ENCODE data around the gene MTG2. TPM values are rescaled to one million over a fixed set of nuclear protein-coding genes. Genes with fewer than 3 reads are reported as not detected.

Gene MTG2
- polyA plus RNA-seq, 1 of the 3 experiments (the other 2 are of a cell fraction) = 42.9 TPM

GRCh38 chr20:62206388-62206775, 23.6 kb downstream of the MTG2 start:
- DNase-seq = no peak
- no peak overlapping the region for H3K27ac ChIP-seq (ENCODE audit: low read depth in 2 of 2, low read length in 1 of 2)
- H3K4me2 ChIP-seq = no peak overlapping the region
- ChIA-PET POLR2A (no interaction called here), CTCF (interaction anchor here (0.7 kb wide), 1 partner anchor 585 kb away, joined by 3 read pairs; no protein-coding TSS in a partner anchor)
- TF ChIP-seq MAX (IDR thresholded peaks at IDR 0.05; ENCODE audit: low read depth) (no peak), NFIC (IDR thresholded peaks at IDR 0.05; ENCODE audit: borderline replicate concordance) (no peak), REST (IDR thresholded peaks at IDR 0.05; ENCODE audit: low read depth, low read length) (no peak), FOSL2 (IDR thresholded peaks at IDR 0.05; ENCODE audit: borderline replicate concordance, low read depth) (no peak), RXRA (IDR thresholded peaks at IDR 0.05; ENCODE audit: borderline replicate concordance, low read depth) (no peak), MEF2A (IDR thresholded peaks at IDR 0.05; ENCODE audit: borderline replicate concordance, low read depth) (no peak), USF2 (IDR thresholded peaks at IDR 0.05; ENCODE audit: borderline replicate concordance, low read depth, low read length) (no peak), EP300 (IDR thresholded peaks at IDR 0.05; ENCODE audit: borderline replicate concordance in 1 of 2, low read depth in 1 of 2, low read length in 1 of 2) (no peak)
- no peaks in the 10 kb centered on the region for H3F3A ChIP-seq (replicated peaks; ENCODE audit: insufficient read depth)
- H4K20me1 ChIP-seq (ENCODE audit: insufficient read depth) = no peaks in the 10 kb centered on the region
- H2AFZ ChIP-seq (ENCODE audit: low read depth) = no peak overlapping the region
- H3K79me2 ChIP-seq (ENCODE audit: insufficient read depth) = no peaks in the 10 kb centered on the region
- H3K4me3 ChIP-seq (ENCODE audit: low read depth in 2 of 2, low read length in 1 of 2) = no peak overlapping the region
- no peaks in the 10 kb centered on the region for H3K27me3 ChIP-seq (ENCODE audit: insufficient read depth)
- H3K4me1 ChIP-seq (ENCODE audit: control insufficient read depth in 1 of 2, insufficient read depth in 2 of 2, low read depth in 1 of 2, low read length in 1 of 2) = peaks cover 0 to 7% of the 10 kb centered on the region in 2 experiments; a peak in 2 of 4 replicates
- no peak overlapping the region for H3K9ac ChIP-seq
- H3K36me3 ChIP-seq (replicated peaks in 1 of 2; ENCODE audit: control insufficient read depth in 1 of 2, insufficient read depth in 2 of 2, low read length in 1 of 2) = peaks cover 0 to 11% of the 10 kb centered on the region in 2 experiments
- H3K9me3 ChIP-seq = no peaks in the 10 kb centered on the region
- H3K9me2 ChIP-seq = no peaks in the 10 kb centered on the region
- 87% methylated on average over 16 of the region's 17 CpGs for WGBS (ENCODE audit: low lambda C conversion rate)

GRCh38 chr20:62208061-62208794, 25.4 kb downstream of the MTG2 start:
- peaks cover 0 to 3% of the 10 kb centered on the region in 2 experiments for H3K36me3 ChIP-seq (replicated peaks in 1 of 2; ENCODE audit: control insufficient read depth in 1 of 2, insufficient read depth in 2 of 2, low read length in 1 of 2)
- 85% methylated on average over 17 of the region's 19 CpGs for WGBS (ENCODE audit: low lambda C conversion rate)
- no peak overlapping the region for H3K9ac ChIP-seq
- H3K9me3 ChIP-seq = no peaks in the 10 kb centered on the region
- H4K20me1 ChIP-seq (ENCODE audit: insufficient read depth) = no peaks in the 10 kb centered on the region
- H3K9me2 ChIP-seq = no peaks in the 10 kb centered on the region
- H3K27me3 ChIP-seq (ENCODE audit: insufficient read depth) = no peaks in the 10 kb centered on the region
- H3K4me2 ChIP-seq = no peak overlapping the region
- TF ChIP-seq JUND (IDR thresholded peaks at IDR 0.05) = no peak
- no peak for TF ChIP-seq USF1 (IDR thresholded peaks at IDR 0.05; ENCODE audit: borderline replicate concordance, low read depth)
- no peak for TF ChIP-seq RXRA (IDR thresholded peaks at IDR 0.05; ENCODE audit: borderline replicate concordance, low read depth)
- no peak for TF ChIP-seq GATA2 (CRISPR knock-in tag; IDR thresholded peaks at IDR 0.05)
- TF ChIP-seq TAF1 (IDR thresholded peaks at IDR 0.05; ENCODE audit: borderline replicate concordance, low read depth, low read length) = no peak
- no peak for TF ChIP-seq CHD2 (IDR thresholded peaks at IDR 0.05; ENCODE audit: low read length, partially characterized antibody)
- TF ChIP-seq MAX (IDR thresholded peaks at IDR 0.05; ENCODE audit: low read depth) = no peak
- no peak for TF ChIP-seq MEF2A (IDR thresholded peaks at IDR 0.05; ENCODE audit: borderline replicate concordance, low read depth)
- TF ChIP-seq RAD21 (IDR thresholded peaks at IDR 0.05; ENCODE audit: low read length) = no peak
- no peak for TF ChIP-seq EP300 (IDR thresholded peaks at IDR 0.05; ENCODE audit: borderline replicate concordance in 1 of 2, low read depth in 1 of 2, low read length in 1 of 2)
- no peak for TF ChIP-seq SIN3A (IDR thresholded peaks at IDR 0.05; ENCODE audit: borderline replicate concordance, low read depth, low read length)
- no peak for TF ChIP-seq IRF3 (IDR thresholded peaks at IDR 0.05; ENCODE audit: low read depth, low read length)
- no peak for TF ChIP-seq FOSL2 (IDR thresholded peaks at IDR 0.05; ENCODE audit: borderline replicate concordance, low read depth)
- TF ChIP-seq FOXJ3 (CRISPR knock-in tag; IDR thresholded peaks at IDR 0.05) = no peak
- no peak for TF ChIP-seq ELF1 (IDR thresholded peaks at IDR 0.05)
- no peak overlapping the region for H3K4me3 ChIP-seq (ENCODE audit: low read depth in 2 of 2, low read length in 1 of 2)
- H3K27ac ChIP-seq (ENCODE audit: low read depth in 2 of 2, low read length in 1 of 2) = no peak overlapping the region
- H3K4me1 ChIP-seq (ENCODE audit: control insufficient read depth in 1 of 2, insufficient read depth in 2 of 2, low read depth in 1 of 2, low read length in 1 of 2) = peaks cover 0 to 7% of the 10 kb centered on the region in 2 experiments; a peak in 1 of 4 replicates
- ChIA-PET POLR2A (no interaction called here), CTCF (interaction anchor here (1.3 kb wide), 1 partner anchor 174 kb away, joined by 3 read pairs; no protein-coding TSS in a partner anchor)
- no peaks in the 10 kb centered on the region for H3K79me2 ChIP-seq (ENCODE audit: insufficient read depth)
- no peak for DNase-seq
- H2AFZ ChIP-seq (ENCODE audit: low read depth) = no peak overlapping the region
- H3F3A ChIP-seq (replicated peaks; ENCODE audit: insufficient read depth) = no peaks in the 10 kb centered on the region
